HepG2 (cell line): ENCODE results near the gene FGGY. TPM values are rescaled to one million over a fixed set of nuclear protein-coding genes. Genes with fewer than 3 reads are reported as not detected.

Experiments used
- ATAC-seq: fragments of 200-7000 bp; cut with Tn5 transposase; 3 replicates; pipeline ENCODE4 v1.9.1; 2020; ENCODE audit warnings: mild to moderate bottlenecking, moderate library complexity
- BruUV-seq: library from RNA; stranded (reverse); fragments of 400-500 nt; replicated peaks from 2 replicates; lab custom pipeline; 2021; lab: Mats Ljungman, UMichigan
- CTCF ChIA-PET: fragments of 300-600 bp; formaldehyde crosslinking; extraction: SDS; loops from one replicate; lab custom pipeline; 2021; ENCODE audit warnings: low total read pairs, inconsistent platforms, low intra/inter-chr PET ratio; lab: Yijun Ruan, JAX
- POLR2A ChIA-PET: fragments of 350-600 bp; sonication (Branson Sonifier 250); formaldehyde crosslinking; loops from one replicate; lab custom pipeline; 2020; ENCODE audit warnings: antibody characterized with exemption, inconsistent platforms; lab: Yijun Ruan, JAX
- DNase-seq: peaks from one replicate; pipeline ENCODE4 v3.0.0-alpha.2; 2015; ENCODE audit warnings: low spot score
- FAIRE-seq: peaks from 3 replicates; lab custom pipeline; 2011; peaks lifted over from hg19 to GRCh38; lab: Jason Lieb, UNC
- H2AFZ ChIP-seq: one replicate; pipeline ENCODE4 v1.6.1; 2011; ENCODE audit warnings: low read length, inconsistent platforms
- H3K27ac ChIP-seq: fragments of 300-600 bp; 3 replicates; pipeline ENCODE4 v1.8.0; 2011; ENCODE audit warnings: mixed run types, mild to moderate bottlenecking, mixed read lengths, low read length, inconsistent platforms; ENCODE audit not compliant: insufficient read depth; ENCODE audit errors: extremely low read length
- H3K27me3 ChIP-seq, 2 experiments: fragments of 200-600 bp in 1 of 2; 2 replicates in 1 of 2; 3 replicates in 1 of 2; pipeline versions ENCODE4 v1.6.0 to v1.8.0; 2011; ENCODE audit warnings: low read length in 2 of 2, mild to moderate bottlenecking in 2 of 2, moderate library complexity in 2 of 2, inconsistent platforms in 1 of 2; ENCODE audit not compliant: insufficient read depth in 2 of 2, control insufficient read depth in 1 of 2
- H3K36me3 ChIP-seq, 2 experiments: fragments of 200-600 bp in 1 of 2; replicated peaks in 1 of 2; 2 replicates in 1 of 2; 3 replicates in 1 of 2; pipeline versions ENCODE4 v1.5.1 to v1.8.0; 2011; ENCODE audit warnings: low read length in 2 of 2, inconsistent platforms in 1 of 2; ENCODE audit not compliant: insufficient read depth in 2 of 2, control insufficient read depth in 1 of 2
- H3K4me1 ChIP-seq: 2 replicates; pipeline ENCODE4 v1.5.1; 2012; ENCODE audit warnings: low read length, inconsistent platforms; ENCODE audit not compliant: insufficient read depth
- H3K4me2 ChIP-seq: 2 replicates; pipeline ENCODE4 v1.6.0; 2011; ENCODE audit warnings: low read depth, low read length, inconsistent platforms
- H3K4me3 ChIP-seq, 3 experiments: fragments of 200-600 bp in 1 of 3; sonication (generic), shearing (Covaris generic) in 1 of 3; replicated peaks in 1 of 3; 2 replicates each; pipeline ENCODE4 v1.5.1; 2011 to 2016; ENCODE audit warnings: low read length in 3 of 3, inconsistent platforms in 2 of 3, low read depth in 2 of 3, mild to moderate bottlenecking in 2 of 3, control low read depth in 1 of 3, mixed read lengths in 1 of 3; ENCODE audit not compliant: insufficient read depth in 1 of 3
- H3K79me2 ChIP-seq: one replicate; pipeline ENCODE4 v1.6.1; 2011; ENCODE audit warnings: low read length, inconsistent platforms; ENCODE audit not compliant: insufficient read depth
- H3K9ac ChIP-seq: 2 replicates; pipeline ENCODE4 v1.6.0; 2011; ENCODE audit warnings: mild to moderate bottlenecking, low read depth, low read length, inconsistent platforms; ENCODE audit not compliant: insufficient read depth
- H3K9me3 ChIP-seq: 2 replicates; pipeline ENCODE4 v1.5.1; 2012; ENCODE audit warnings: mild to moderate bottlenecking, low read length
- H4K20me1 ChIP-seq: 2 replicates; pipeline ENCODE4 v1.6.0; 2011; ENCODE audit warnings: inconsistent platforms, mild to moderate bottlenecking, low read length, moderate library complexity; ENCODE audit not compliant: insufficient read depth
- ELF3 ChIP-seq: IDR thresholded peaks from 2 replicates; pipeline ENCODE4 v1.6.1; 2016; ENCODE audit warnings: missing genetic modification reagents, missing compliant biosample characterization
- FOXA1 ChIP-seq, 2 experiments: fragments of 450-650 bp in 1 of 2; sonication (generic) in 1 of 2; formaldehyde crosslinking in 1 of 2; IDR thresholded peaks; 2 replicates each; pipeline versions ENCODE4 v1.4.0 to v1.6.1; 2016 to 2020; ENCODE audit warnings: missing genetic modification reagents in 1 of 2
- HES4 ChIP-seq: sonication (generic); formaldehyde crosslinking; IDR thresholded peaks from 2 replicates; pipeline ENCODE4 v1.9.0; 2021; ENCODE audit warnings: mild to moderate bottlenecking, missing genetic modification reagents, borderline replicate concordance
- NCOA2 ChIP-seq: sonication (generic); formaldehyde crosslinking; IDR thresholded peaks from 2 replicates; pipeline ENCODE4 v1.8.0; 2022; ENCODE audit warnings: inconsistent platforms
- SAP130 ChIP-seq: IDR thresholded peaks from 2 replicates; pipeline ENCODE4 v1.6.1; 2016; ENCODE audit warnings: low read depth
- SOX5 ChIP-seq: IDR thresholded peaks from 2 replicates; pipeline ENCODE4 v1.6.1; 2016; ENCODE audit warnings: borderline replicate concordance
- TCF7 ChIP-seq: sonication (generic); IDR thresholded peaks from 2 replicates; pipeline ENCODE4 v1.6.1; 2016; ENCODE audit warnings: antibody characterized with exemption, low read depth
- ZFP62 ChIP-seq: sonication (generic); formaldehyde crosslinking; IDR thresholded peaks from 2 replicates; pipeline ENCODE4 v1.4.0; 2020; ENCODE audit warnings: missing genetic modification reagents
- WGBS: methylation state at CpG from one replicate; pipeline ENCODE4 v1.1.6; 2017; ENCODE audit warnings: low lambda C conversion rate; 5-methylcytosine and 5-hydroxymethylcytosine counted together
- in situ Hi-C: cut with HindIII; loops from 2 replicates; pipeline ENCODE4 v1.10.0; 2017; ENCODE audit warnings: low pct_unique_long_range_greater_than_20kb; ENCODE audit not compliant: extremely low pct_ligation_motif_present
- intact Hi-C: fragments of 100-400 bp; cut with micrococcal nuclease; formaldehyde crosslinking; loops from one replicate; pipeline ENCODE4 v1.10.0; 2022; ENCODE audit not compliant: unreplicated experiment
- polyA plus RNA-seq, 8 experiments: library from polyadenylated mRNA; depleted of rRNA in 3 of 8; stranded (reverse) in 7 of 8; unstranded in 1 of 8; fragments of >200 nt; fragmentation: Illumina TruSeq in 4 of 8; extraction: Trizol in 4 of 8; gene quantifications; 2 replicates each; pipeline versions ENCODE4 v1.2.1 to v1.2.3, GENCODE V29; 2011 to 2016; ENCODE audit warnings: low read depth in 4 of 8, missing spikeins in 1 of 8, mixed read lengths in 1 of 8; ENCODE audit not compliant: insufficient read depth in 1 of 8
- total RNA-seq, 5 experiments: library from RNA; depleted of rRNA; stranded (reverse); fragments of >200 nt; fragmentation: Illumina TruSeq; extraction: Trizol; gene quantifications; 2 replicates each; pipeline ENCODE4 v1.2.3, GENCODE V29; 2016; ENCODE audit warnings: low read depth in 1 of 5
- TF ChIP-seq, protein P1 (sequence below): sonication (generic); formaldehyde crosslinking; IDR thresholded peaks from 2 replicates; pipeline ENCODE4 v1.4.0; 2020; ENCODE audit warnings: missing genetic modification reagents
- TF ChIP-seq, protein P2 (sequence below), 2 experiments: sonication (generic) in 1 of 2; formaldehyde crosslinking in 1 of 2; IDR thresholded peaks; 2 replicates each; pipeline versions ENCODE4 v1.4.0 to v1.6.1; 2016 to 2020; ENCODE audit warnings: borderline replicate concordance in 1 of 2, low read depth in 1 of 2, mild to moderate bottlenecking in 1 of 2, missing genetic modification reagents in 1 of 2
- TF ChIP-seq, protein P3 (sequence below): sonication (generic); formaldehyde crosslinking; IDR thresholded peaks from 2 replicates; pipeline ENCODE4 v1.4.0; 2020; ENCODE audit warnings: missing genetic modification reagents
- TF ChIP-seq, protein P4 (sequence below): sonication (generic); formaldehyde crosslinking; IDR thresholded peaks from 2 replicates; pipeline ENCODE4 v1.9.0; 2022; ENCODE audit warnings: low read depth, missing genetic modification reagents

FGGY gene
- total and polyA plus RNA-seq, 2 of the 13 experiments (the other 11 are each of a cell fraction or from before 2014, with no cell fraction given), result 15.7 to 27.5 TPM

DNA sequence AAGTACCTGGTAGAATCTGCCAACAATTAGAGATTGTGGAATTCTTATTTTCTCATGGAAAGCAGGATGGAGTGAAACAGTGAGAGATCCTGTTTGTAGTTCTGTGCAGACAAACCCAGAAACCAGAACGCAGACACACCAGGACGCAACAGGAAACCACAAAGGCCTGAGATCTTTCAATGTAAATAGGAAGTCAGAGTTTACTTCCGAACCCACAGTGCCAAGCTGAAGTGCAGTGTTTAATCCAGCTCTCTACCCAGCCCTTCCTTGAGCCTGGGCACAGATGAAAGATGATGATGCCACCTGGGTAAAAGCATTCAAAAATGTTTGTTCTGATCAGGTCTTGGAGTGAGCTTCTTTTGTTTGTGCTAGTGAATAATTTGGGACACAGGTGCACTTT lies 273.6 kb downstream of the FGGY start:
- intact Hi-C loops (no loop called here), in situ Hi-C loops (no loop called here)
- H3K9me3 ChIP-seq, result peaks cover 9% of the 10 kb centered on the region
- H3K36me3 ChIP-seq, result peaks cover 0 to 2% of the 10 kb centered on the region in 2 experiments; a peak in 1 of 5 replicates
- BruUV-seq, result no TSS peak
- no peak for ATAC-seq
- no peaks in the 10 kb centered on the region for H3K79me2 ChIP-seq
- WGBS, result 70% methylated on average over 2 of the region's 3 CpGs
- no peak for FAIRE-seq
- no peaks in the 10 kb centered on the region for H4K20me1 ChIP-seq
- no peak overlapping the region for H3K9ac ChIP-seq
- ChIA-PET POLR2A (no interaction called here), CTCF (no interaction called here)
- H3K4me3 ChIP-seq, result no peak overlapping the region
- peak; percentile 18 for DNase-seq
- no peak overlapping the region for H3K27ac ChIP-seq
- peaks cover 27% of the 10 kb centered on the region for H3K4me1 ChIP-seq
- H3K4me2 ChIP-seq, result no peak overlapping the region
- no peak overlapping the region for H2AFZ ChIP-seq
- H3K27me3 ChIP-seq, result no peaks in the 10 kb centered on the region
- TF ChIP-seq, protein P1, sequence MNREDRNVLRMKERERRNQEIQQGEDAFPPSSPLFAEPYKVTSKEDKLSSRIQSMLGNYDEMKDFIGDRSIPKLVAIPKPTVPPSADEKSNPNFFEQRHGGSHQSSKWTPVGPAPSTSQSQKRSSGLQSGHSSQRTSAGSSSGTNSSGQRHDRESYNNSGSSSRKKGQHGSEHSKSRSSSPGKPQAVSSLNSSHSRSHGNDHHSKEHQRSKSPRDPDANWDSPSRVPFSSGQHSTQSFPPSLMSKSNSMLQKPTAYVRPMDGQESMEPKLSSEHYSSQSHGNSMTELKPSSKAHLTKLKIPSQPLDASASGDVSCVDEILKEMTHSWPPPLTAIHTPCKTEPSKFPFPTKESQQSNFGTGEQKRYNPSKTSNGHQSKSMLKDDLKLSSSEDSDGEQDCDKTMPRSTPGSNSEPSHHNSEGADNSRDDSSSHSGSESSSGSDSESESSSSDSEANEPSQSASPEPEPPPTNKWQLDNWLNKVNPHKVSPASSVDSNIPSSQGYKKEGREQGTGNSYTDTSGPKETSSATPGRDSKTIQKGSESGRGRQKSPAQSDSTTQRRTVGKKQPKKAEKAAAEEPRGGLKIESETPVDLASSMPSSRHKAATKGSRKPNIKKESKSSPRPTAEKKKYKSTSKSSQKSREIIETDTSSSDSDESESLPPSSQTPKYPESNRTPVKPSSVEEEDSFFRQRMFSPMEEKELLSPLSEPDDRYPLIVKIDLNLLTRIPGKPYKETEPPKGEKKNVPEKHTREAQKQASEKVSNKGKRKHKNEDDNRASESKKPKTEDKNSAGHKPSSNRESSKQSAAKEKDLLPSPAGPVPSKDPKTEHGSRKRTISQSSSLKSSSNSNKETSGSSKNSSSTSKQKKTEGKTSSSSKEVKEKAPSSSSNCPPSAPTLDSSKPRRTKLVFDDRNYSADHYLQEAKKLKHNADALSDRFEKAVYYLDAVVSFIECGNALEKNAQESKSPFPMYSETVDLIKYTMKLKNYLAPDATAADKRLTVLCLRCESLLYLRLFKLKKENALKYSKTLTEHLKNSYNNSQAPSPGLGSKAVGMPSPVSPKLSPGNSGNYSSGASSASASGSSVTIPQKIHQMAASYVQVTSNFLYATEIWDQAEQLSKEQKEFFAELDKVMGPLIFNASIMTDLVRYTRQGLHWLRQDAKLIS (CRISPR knock-in tag), result no peak
- TF ChIP-seq NCOA2 (CRISPR knock-in tag) (peak; percentile 38; the same call in 1 of the 2 replicates), ELF3 (CRISPR knock-in tag) (peak; percentile 16; the same call in 1 of the 2 replicates), ZFP62 (no peak), HES4 (CRISPR knock-in tag) (no peak), TCF7 (0 out of 2 replicates have a peak, but pooled peaks have one; percentile 20), SOX5 (CRISPR knock-in tag) (peak; percentile 22; the same call in 1 of the 2 replicates), SAP130 (CRISPR knock-in tag) (peak; percentile 16; the same call in 1 of the 2 replicates), FOXA1 (IDR thresholded peaks at IDR 0.05) (no peak), FOXA1 (CRISPR knock-in tag; IDR thresholded peaks at IDR 0.05) (peak; percentile 68)
- TF ChIP-seq, protein P2, sequence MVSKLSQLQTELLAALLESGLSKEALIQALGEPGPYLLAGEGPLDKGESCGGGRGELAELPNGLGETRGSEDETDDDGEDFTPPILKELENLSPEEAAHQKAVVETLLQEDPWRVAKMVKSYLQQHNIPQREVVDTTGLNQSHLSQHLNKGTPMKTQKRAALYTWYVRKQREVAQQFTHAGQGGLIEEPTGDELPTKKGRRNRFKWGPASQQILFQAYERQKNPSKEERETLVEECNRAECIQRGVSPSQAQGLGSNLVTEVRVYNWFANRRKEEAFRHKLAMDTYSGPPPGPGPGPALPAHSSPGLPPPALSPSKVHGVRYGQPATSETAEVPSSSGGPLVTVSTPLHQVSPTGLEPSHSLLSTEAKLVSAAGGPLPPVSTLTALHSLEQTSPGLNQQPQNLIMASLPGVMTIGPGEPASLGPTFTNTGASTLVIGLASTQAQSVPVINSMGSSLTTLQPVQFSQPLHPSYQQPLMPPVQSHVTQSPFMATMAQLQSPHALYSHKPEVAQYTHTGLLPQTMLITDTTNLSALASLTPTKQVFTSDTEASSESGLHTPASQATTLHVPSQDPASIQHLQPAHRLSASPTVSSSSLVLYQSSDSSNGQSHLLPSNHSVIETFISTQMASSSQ (IDR thresholded peaks at IDR 0.05; ENCODE audit: low read depth), result 0 out of 2 replicates have a peak, but pooled peaks have one; percentile 12
- TF ChIP-seq, protein P2 (CRISPR knock-in tag; IDR thresholded peaks at IDR 0.05; ENCODE audit: borderline replicate concordance), result no peak
- TF ChIP-seq, protein P3, sequence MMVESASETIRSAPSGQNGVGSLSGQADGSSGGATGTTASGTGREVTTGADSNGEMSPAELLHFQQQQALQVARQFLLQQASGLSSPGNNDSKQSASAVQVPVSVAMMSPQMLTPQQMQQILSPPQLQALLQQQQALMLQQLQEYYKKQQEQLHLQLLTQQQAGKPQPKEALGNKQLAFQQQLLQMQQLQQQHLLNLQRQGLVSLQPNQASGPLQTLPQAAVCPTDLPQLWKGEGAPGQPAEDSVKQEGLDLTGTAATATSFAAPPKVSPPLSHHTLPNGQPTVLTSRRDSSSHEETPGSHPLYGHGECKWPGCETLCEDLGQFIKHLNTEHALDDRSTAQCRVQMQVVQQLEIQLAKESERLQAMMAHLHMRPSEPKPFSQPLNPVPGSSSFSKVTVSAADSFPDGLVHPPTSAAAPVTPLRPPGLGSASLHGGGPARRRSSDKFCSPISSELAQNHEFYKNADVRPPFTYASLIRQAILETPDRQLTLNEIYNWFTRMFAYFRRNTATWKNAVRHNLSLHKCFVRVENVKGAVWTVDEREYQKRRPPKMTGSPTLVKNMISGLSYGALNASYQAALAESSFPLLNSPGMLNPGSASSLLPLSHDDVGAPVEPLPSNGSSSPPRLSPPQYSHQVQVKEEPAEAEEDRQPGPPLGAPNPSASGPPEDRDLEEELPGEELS (CRISPR knock-in tag), result 0 out of 2 replicates have a peak, but pooled peaks have one; percentile 22
- TF ChIP-seq, protein P4, sequence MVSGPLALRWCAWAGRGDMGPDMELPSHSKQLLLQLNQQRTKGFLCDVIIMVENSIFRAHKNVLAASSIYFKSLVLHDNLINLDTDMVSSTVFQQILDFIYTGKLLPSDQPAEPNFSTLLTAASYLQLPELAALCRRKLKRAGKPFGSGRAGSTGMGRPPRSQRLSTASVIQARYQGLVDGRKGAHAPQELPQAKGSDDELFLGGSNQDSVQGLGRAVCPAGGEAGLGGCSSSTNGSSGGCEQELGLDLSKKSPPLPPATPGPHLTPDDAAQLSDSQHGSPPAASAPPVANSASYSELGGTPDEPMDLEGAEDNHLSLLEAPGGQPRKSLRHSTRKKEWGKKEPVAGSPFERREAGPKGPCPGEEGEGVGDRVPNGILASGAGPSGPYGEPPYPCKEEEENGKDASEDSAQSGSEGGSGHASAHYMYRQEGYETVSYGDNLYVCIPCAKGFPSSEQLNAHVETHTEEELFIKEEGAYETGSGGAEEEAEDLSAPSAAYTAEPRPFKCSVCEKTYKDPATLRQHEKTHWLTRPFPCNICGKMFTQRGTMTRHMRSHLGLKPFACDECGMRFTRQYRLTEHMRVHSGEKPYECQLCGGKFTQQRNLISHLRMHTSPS (CRISPR knock-in tag), result peak; percentile 62; the same call in 1 of the 2 replicates
